Measurements from ENCODE around the gene GPC5.

DNA sequence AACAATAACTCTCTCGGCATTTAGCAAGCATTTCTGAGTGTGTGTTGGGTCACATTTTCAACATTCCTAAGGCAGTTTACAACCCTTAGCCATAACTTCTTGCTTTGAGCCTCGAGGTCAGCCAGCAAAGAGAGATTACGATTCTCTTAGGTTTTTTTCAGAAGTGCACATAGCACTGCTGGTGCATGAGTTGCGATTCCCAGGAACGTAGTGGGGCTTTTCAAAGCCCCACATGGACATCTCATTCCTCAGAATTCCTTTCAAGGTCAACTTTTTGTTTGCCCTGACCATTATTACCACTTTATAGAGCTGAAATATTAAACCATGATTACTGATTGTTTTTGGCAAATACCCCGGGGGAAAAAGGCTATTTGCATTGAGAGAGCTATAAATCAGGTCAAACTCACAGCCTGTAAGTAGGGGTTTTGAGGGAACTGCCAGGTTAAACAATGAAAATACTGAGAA, 705.3 kb downstream of the GPC5 start:
- TF ChIP-seq, protein P1, sequence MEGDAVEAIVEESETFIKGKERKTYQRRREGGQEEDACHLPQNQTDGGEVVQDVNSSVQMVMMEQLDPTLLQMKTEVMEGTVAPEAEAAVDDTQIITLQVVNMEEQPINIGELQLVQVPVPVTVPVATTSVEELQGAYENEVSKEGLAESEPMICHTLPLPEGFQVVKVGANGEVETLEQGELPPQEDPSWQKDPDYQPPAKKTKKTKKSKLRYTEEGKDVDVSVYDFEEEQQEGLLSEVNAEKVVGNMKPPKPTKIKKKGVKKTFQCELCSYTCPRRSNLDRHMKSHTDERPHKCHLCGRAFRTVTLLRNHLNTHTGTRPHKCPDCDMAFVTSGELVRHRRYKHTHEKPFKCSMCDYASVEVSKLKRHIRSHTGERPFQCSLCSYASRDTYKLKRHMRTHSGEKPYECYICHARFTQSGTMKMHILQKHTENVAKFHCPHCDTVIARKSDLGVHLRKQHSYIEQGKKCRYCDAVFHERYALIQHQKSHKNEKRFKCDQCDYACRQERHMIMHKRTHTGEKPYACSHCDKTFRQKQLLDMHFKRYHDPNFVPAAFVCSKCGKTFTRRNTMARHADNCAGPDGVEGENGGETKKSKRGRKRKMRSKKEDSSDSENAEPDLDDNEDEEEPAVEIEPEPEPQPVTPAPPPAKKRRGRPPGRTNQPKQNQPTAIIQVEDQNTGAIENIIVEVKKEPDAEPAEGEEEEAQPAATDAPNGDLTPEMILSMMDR (IDR thresholded peaks at IDR 0.05; ENCODE audit: low read depth, low read length, missing input control), result no peak
- TF ChIP-seq, protein P2, sequence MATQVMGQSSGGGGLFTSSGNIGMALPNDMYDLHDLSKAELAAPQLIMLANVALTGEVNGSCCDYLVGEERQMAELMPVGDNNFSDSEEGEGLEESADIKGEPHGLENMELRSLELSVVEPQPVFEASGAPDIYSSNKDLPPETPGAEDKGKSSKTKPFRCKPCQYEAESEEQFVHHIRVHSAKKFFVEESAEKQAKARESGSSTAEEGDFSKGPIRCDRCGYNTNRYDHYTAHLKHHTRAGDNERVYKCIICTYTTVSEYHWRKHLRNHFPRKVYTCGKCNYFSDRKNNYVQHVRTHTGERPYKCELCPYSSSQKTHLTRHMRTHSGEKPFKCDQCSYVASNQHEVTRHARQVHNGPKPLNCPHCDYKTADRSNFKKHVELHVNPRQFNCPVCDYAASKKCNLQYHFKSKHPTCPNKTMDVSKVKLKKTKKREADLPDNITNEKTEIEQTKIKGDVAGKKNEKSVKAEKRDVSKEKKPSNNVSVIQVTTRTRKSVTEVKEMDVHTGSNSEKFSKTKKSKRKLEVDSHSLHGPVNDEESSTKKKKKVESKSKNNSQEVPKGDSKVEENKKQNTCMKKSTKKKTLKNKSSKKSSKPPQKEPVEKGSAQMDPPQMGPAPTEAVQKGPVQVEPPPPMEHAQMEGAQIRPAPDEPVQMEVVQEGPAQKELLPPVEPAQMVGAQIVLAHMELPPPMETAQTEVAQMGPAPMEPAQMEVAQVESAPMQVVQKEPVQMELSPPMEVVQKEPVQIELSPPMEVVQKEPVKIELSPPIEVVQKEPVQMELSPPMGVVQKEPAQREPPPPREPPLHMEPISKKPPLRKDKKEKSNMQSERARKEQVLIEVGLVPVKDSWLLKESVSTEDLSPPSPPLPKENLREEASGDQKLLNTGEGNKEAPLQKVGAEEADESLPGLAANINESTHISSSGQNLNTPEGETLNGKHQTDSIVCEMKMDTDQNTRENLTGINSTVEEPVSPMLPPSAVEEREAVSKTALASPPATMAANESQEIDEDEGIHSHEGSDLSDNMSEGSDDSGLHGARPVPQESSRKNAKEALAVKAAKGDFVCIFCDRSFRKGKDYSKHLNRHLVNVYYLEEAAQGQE (IDR thresholded peaks at IDR 0.05), result no peak
- TF ChIP-seq JUND (IDR thresholded peaks at IDR 0.05), result no peak
- TF ChIP-seq SP1 (IDR thresholded peaks at IDR 0.05), result no peak
